Naive thymus-derived CD8-positive, alpha-beta T cell (primary cell): ENCODE results near the gene KIF13A. TPM values are rescaled to one million over a fixed set of nuclear protein-coding genes. Genes with fewer than 3 reads are reported as not detected.
"Not testable (repeated sequence)": the region's sequence is repeated elsewhere in the genome, so short reads cannot be mapped to it uniquely, and the experiment has no call there.

Experiments
- ATAC-seq, 2 donors: fragments of 150-1000 bp; cut with Tn5 transposase in 1 of 2; sonication (Bioruptor Pico), chemical (Tn5 transposase) in 1 of 2; 1 replicate in 1 of 2; 2 replicates in 1 of 2; pipeline ENCODE4 v1.10.0; 2021; ENCODE audit warnings: mild to moderate bottlenecking in 2 of 2, moderate library complexity in 2 of 2
- POLR2A ChIA-PET: fragments of 350-600 bp; sonication (Branson Sonifier 250); formaldehyde crosslinking; loops from one replicate; lab custom pipeline; 2021; ENCODE audit warnings: antibody characterized with exemption; lab: Charles Lee
- DNase-seq, 10 donors: peaks; one replicate each; pipeline versions ENCODE4 v3.0.0 to v3.0.0-alpha.2; 2020 to 2022
- H3K27ac Mint-ChIP-seq, 10 donors: one replicate each; pipeline ENCODE4 v1.8.0; 2020 to 2022; ENCODE audit warnings: mild to moderate bottlenecking in 10 of 10, mixed read lengths in 10 of 10, moderate library complexity in 4 of 10, inconsistent platforms in 1 of 10
- H3K27me3 Mint-ChIP-seq, 5 donors: one replicate each; pipeline ENCODE4 v1.8.0; 2021 to 2022; ENCODE audit warnings: mixed read lengths in 5 of 5
- H3K36me3 Mint-ChIP-seq, 3 donors: one replicate each; pipeline ENCODE4 v1.8.0; 2020 to 2022; ENCODE audit warnings: mixed read lengths in 3 of 3, mild to moderate bottlenecking in 2 of 3, inconsistent platforms in 1 of 3
- H3K4me1 Mint-ChIP-seq, 4 donors: one replicate each; pipeline ENCODE4 v1.8.0; 2021 to 2022; ENCODE audit warnings: mixed read lengths in 4 of 4
- H3K4me3 Mint-ChIP-seq, 10 donors: one replicate each; pipeline ENCODE4 v1.8.0; 2020 to 2022; ENCODE audit warnings: mild to moderate bottlenecking in 10 of 10, mixed read lengths in 10 of 10, moderate library complexity in 6 of 10, inconsistent platforms in 1 of 10
- H3K9me3 Mint-ChIP-seq, 9 donors: one replicate each; pipeline ENCODE4 v1.8.0; 2020 to 2022; ENCODE audit warnings: mixed read lengths in 9 of 9, mild to moderate bottlenecking in 3 of 9, inconsistent platforms in 1 of 9, moderate library complexity in 1 of 9
- polyA plus RNA-seq, 3 donors: library from polyadenylated mRNA; unstranded; fragments of 300-500 nt; fragmentation: Illumina TruSeq; gene quantifications; one replicate each; pipeline ENCODE4 v1.2.3, GENCODE V29; 2021
- total RNA-seq, 8 experiments: library from RNA in 2 of 8; stranded (reverse) in 2 of 8; gene quantifications; one replicate each; pipeline ENCODE4 v1.2.3 and lab custom pipeline; 2021 to 2026

KIF13A gene
- total and polyA plus RNA-seq, 5 experiments from 2014 or later = 0.49 to 0.81 TPM; not detected in 3

GRCh38 chr6:17785094-17785787 lies 202.2 kb downstream of the KIF13A start:
- no peaks in the 10 kb centered on the region for H3K9me3 Mint-ChIP-seq
- H3K36me3 Mint-ChIP-seq = no peaks in the 10 kb centered on the region
- POLR2A ChIA-PET = no interaction called here
- peaks cover 0 to 2% (median 0%) of the 10 kb centered on the region in 4 donors for H3K4me1 Mint-ChIP-seq
- ATAC-seq (no peak), DNase-seq (no peak)
- H3K27ac Mint-ChIP-seq = no peak overlapping the region
- H3K4me3 Mint-ChIP-seq = no peak overlapping the region
- H3K27me3 Mint-ChIP-seq = peaks cover 0 to 3% (median 0%) of the 10 kb centered on the region in 5 donors

DNA sequence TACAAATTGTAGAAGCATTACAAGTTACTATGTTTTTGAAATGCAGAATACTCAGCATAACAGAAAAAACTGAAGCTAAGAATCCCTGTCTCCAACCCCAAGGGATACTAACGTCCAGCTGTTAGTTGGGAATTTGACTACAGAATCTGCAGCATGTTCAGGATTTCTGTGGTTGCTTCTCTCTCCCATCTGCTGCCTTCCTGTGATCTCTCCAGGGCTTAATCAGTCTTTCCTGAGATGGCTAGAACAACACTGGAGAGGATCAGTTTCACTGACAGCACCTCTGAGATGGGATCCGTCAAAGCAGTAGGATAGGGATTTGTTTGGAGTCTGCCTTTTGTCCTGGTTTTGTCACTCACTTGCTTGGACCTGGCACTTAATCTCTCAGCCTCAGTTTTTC lies 207.4 kb downstream of the KIF13A start:
- Mint-ChIP-seq H3K9me3 (no peaks in the 10 kb centered on the region), H3K27me3 (peaks cover 0 to 2% (median 0%) of the 10 kb centered on the region in 5 donors), H3K4me3 (no peak overlapping the region), H3K36me3 (no peaks in the 10 kb centered on the region), H3K4me1 (peaks cover 0 to 2% (median under 1%) of the 10 kb centered on the region in 4 donors), H3K27ac (no peak overlapping the region)
- DNase-seq (no peak), ATAC-seq (no peak)
- POLR2A ChIA-PET = no interaction called here

DNA sequence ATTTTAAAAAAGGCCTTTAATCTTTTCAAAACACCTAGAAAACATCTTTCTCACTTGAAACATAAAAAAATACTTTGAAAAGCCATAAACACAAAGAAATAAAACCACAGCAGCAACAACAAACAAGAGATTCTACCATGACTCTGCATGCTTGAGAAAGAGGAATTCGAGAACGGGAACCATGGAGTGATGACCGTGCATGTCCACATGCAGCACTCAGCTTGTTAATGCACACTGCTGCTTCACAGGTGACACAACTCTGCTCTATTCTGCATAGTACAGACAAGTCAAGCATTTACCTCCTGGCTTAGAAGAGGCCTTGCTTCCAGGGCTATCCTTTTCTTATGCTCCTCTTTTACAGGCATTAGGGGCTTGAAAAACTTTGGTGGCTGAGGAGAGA lies 215.8 kb downstream of the KIF13A start:
- Mint-ChIP-seq H3K4me3 (no peak overlapping the region), H3K4me1 (no peaks in the 10 kb centered on the region), H3K27ac (no peak overlapping the region), H3K36me3 (no peaks in the 10 kb centered on the region), H3K27me3 (peaks cover 0 to 18% (median 6%) of the 10 kb centered on the region in 5 donors), H3K9me3 (no peaks in the 10 kb centered on the region)
- POLR2A ChIA-PET = no interaction called here
- DNase-seq (no peak), ATAC-seq (no peak)

DNA sequence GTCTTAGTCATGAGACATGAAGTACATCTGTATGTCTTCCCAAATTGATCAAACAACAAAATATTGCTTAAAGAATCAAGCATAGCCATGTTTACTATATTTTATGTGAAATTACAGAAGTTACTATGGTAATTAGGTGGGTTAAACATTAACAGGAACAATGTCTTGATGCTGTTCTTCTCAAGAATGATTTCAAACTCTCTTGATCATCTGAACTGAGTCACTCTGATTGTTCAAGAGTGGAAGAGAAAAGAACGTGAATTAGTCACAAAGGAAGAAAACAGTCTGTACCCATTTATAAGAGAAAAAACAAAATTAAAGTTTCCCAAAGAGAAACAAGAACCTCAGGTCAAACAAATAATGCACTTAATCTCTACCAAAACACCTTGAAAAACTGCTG lies 218.6 kb downstream of the KIF13A start:
- POLR2A ChIA-PET = no interaction called here
- Mint-ChIP-seq H3K27me3 (peaks cover 0 to 28% (median 13%) of the 10 kb centered on the region in 5 donors), H3K4me1 (no peaks in the 10 kb centered on the region), H3K4me3 (no peak overlapping the region), H3K36me3 (no peaks in the 10 kb centered on the region), H3K27ac (no peak overlapping the region), H3K9me3 (no peaks in the 10 kb centered on the region)
- DNase-seq (no peak), ATAC-seq (no peak)

GRCh38 chr6:17768388-17768787 lies 219.0 kb downstream of the KIF13A start:
- Mint-ChIP-seq H3K27ac (no peak overlapping the region), H3K27me3 (peaks cover 0 to 28% (median 13%) of the 10 kb centered on the region in 5 donors), H3K9me3 (no peaks in the 10 kb centered on the region), H3K36me3 (no peaks in the 10 kb centered on the region), H3K4me1 (no peaks in the 10 kb centered on the region), H3K4me3 (no peak overlapping the region)
- DNase-seq (no peak), ATAC-seq (no peak)
- POLR2A ChIA-PET = no interaction called here

DNA sequence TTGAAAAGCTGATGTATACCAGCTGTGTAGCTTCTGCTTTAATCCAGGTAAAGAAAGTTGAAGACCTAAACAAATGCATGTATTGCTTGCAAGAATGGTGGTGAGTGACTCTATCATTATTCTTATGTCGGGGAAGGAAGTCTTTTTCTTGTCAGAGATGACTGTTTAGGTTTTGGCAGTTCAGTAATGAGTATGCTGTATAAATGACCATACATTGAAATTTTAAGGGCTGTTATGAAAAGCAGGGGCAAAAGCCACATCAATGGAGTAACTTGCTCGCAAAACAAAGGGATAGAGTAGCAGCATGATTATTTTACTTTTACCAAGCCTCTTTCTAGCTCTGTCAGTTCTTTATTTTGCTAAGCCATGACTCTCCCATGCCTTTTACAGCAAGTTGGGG lies 224.8 kb downstream of the KIF13A start:
- no peaks in the 10 kb centered on the region for H3K4me1 Mint-ChIP-seq
- POLR2A ChIA-PET = no interaction called here
- no peak overlapping the region for H3K4me3 Mint-ChIP-seq
- no peak overlapping the region for H3K27ac Mint-ChIP-seq
- no peaks in the 10 kb centered on the region for H3K9me3 Mint-ChIP-seq
- ATAC-seq = no peak
- DNase-seq = no peak
- peaks cover 0 to 10% (median 3%) of the 10 kb centered on the region in 5 donors for H3K27me3 Mint-ChIP-seq
- peaks cover 0 to 2% (median 0%) of the 10 kb centered on the region in 3 donors for H3K36me3 Mint-ChIP-seq

GRCh38 chr6:17758119-17758518 lies 229.3 kb downstream of the KIF13A start:
- peak overlapping the region in 1 of 10 donors; percentile 56 for H3K27ac Mint-ChIP-seq
- no peaks in the 10 kb centered on the region for H3K4me1 Mint-ChIP-seq
- H3K4me3 Mint-ChIP-seq = no peak overlapping the region
- peaks cover 0 to 3% (median 0%) of the 10 kb centered on the region in 5 donors for H3K27me3 Mint-ChIP-seq
- H3K9me3 Mint-ChIP-seq = no peaks in the 10 kb centered on the region
- ATAC-seq = no peak
- POLR2A ChIA-PET = no interaction called here
- no peak for DNase-seq
- H3K36me3 Mint-ChIP-seq = peaks cover 0 to 2% (median 0%) of the 10 kb centered on the region in 3 donors

GRCh38 chr6:17754254-17754653 lies 233.2 kb downstream of the KIF13A start:
- Mint-ChIP-seq H3K9me3 (peaks cover 0 to 2% (median 0%) of the 10 kb centered on the region in 9 donors), H3K27me3 (peaks cover 0 to 3% (median 1%) of the 10 kb centered on the region in 5 donors), H3K36me3 (no peaks in the 10 kb centered on the region), H3K4me3 (no peak overlapping the region), H3K4me1 (peaks cover 0 to 2% (median 0%) of the 10 kb centered on the region in 4 donors), H3K27ac (no peak overlapping the region)
- no peak for DNase-seq
- POLR2A ChIA-PET = no interaction called here
- ATAC-seq = no peak

DNA sequence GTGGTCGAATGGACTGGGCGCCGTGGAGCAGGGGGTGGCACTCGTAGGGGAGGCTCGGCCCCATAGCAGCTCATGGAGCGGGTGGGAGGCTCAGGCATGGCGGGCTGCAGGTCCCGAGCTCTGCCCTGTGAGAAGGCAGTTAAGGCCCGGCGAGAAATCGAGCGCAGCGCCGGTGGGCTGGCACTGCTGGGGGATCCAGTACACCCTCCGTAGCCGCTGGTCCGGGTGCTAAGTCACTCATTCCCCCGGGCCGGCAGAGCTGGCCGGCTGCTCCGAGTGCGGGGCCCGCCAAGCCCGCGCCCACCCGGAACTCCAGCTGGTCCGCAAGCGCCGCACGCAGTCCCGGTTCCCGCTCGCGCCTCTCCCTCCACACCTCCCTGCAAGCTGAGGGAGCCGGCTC lies 242.1 kb downstream of the KIF13A start:
- DNase-seq, H3K4me3 Mint-ChIP-seq, POLR2A ChIA-PET, H3K27me3 Mint-ChIP-seq, H3K27ac Mint-ChIP-seq, H3K9me3 Mint-ChIP-seq, ATAC-seq, H3K36me3 Mint-ChIP-seq, H3K4me1 Mint-ChIP-seq: not testable (repeated sequence)

GRCh38 chr6:17744757-17745308 lies 242.6 kb downstream of the KIF13A start:
- H3K27me3 Mint-ChIP-seq, POLR2A ChIA-PET, H3K36me3 Mint-ChIP-seq: not testable (repeated sequence)

DNA sequence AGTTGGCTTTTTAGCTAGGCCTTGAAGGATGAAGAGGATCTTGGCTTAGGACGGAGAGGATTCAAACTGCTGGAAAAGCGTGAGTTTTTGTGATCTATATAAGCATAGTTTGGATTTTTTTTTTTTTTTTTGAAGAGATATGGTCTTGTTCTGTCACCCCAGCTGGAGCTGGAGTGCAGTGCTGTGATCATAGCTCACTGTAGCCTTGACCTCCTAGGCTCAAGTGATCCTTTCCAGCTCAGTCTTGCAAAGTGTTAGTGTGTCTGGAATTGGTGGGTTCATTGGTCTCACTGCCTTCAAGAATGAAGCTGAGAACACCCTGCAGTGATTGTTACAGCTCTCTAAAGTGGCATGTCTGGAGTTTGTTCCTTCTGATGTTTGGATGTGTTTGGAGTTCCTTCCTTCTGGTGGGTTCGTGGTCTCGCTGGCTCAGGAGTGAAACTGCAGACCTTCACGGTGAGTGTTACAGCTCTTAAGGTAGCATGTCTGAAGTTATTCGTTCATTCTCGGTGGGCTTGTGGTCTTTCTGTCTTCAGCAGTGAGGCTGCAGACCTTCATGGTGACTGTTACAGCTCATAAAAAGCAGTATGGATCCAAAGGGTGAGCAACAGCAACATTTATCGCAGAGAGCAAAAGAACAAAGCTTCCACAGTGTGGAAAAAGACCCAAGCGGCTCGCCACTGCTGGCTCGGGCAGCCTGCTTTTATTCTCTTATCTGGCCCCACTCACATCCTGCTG lies 243.2 kb downstream of the KIF13A start:
- Mint-ChIP-seq H3K27ac (no peak overlapping the region), H3K4me3 (no peak overlapping the region), H3K9me3 (peaks cover under 1 to 12% (median 3%) of the 10 kb centered on the region in 9 donors), H3K36me3 (peaks cover 0 to 3% (median 2%) of the 10 kb centered on the region in 3 donors), H3K4me1 (peaks cover 0 to 7% (median under 1%) of the 10 kb centered on the region in 4 donors), H3K27me3 (peaks cover 0 to 2% (median 0%) of the 10 kb centered on the region in 5 donors)
- ATAC-seq = no peak
- POLR2A ChIA-PET = no interaction called here
- no peak for DNase-seq

More at GRCh38 chr6:17744757-17745308, 242.6 kb downstream of the KIF13A start:
- not testable (repeated sequence) for H3K9me3 Mint-ChIP-seq, DNase-seq, ATAC-seq, H3K4me3 Mint-ChIP-seq, H3K4me1 Mint-ChIP-seq, H3K27ac Mint-ChIP-seq

- Mint-ChIP-seq H3K36me3 (peaks cover 2 to 21% (median 10%) of the 10 kb centered on the region in 3 donors), H3K9me3 (peaks cover 9 to 35% (median 24%) of the 10 kb centered on the region in 9 donors), H3K4me3 (no peak overlapping the region), H3K27me3 (peaks cover 0 to 2% (median 0%) of the 10 kb centered on the region in 5 donors), H3K27ac (no peak overlapping the region), H3K4me1 (peaks cover 0 to 7% (median under 1%) of the 10 kb centered on the region in 4 donors)
- POLR2A ChIA-PET = no interaction called here
- ATAC-seq (no peak), DNase-seq (no peak)
Observed at GRCh38 chr6:17741507-17741906, 245.9 kb downstream of the KIF13A start.
